GM19238 (cell line): ENCODE results near the gene KIF21A.
"Not testable (repeated sequence)": the region's sequence is repeated elsewhere in the genome, so short reads cannot be mapped to it uniquely, and the experiment has no call there.

Experiments used
- DNase-seq: peaks from one replicate; pipeline ENCODE4 v3.0.0; 2011; ENCODE audit warnings: low spot score; ENCODE audit not compliant: insufficient read length

Gene KIF21A

GRCh38 chr12:39343665-39344064 lies 99.3 kb downstream of the KIF21A start:
- DNase-seq = no peak

- DNase-seq = no peak
Measured at GRCh38 chr12:39341761-39342160, 101.2 kb downstream of the KIF21A start.

- no peak for DNase-seq
Measured at GRCh38 chr12:39341179-39341578, 101.7 kb downstream of the KIF21A start.

- no peak for DNase-seq
Measured at GRCh38 chr12:39332661-39333175, 110.2 kb downstream of the KIF21A start.

GRCh38 chr12:39331539-39332261 lies 111.2 kb downstream of the KIF21A start:
- DNase-seq = no peak

- no peak for DNase-seq
Measured at GRCh38 chr12:39329876-39330275, 113.0 kb downstream of the KIF21A start.

- DNase-seq = no peak
Measured at GRCh38 chr12:39329018-39329417, 113.9 kb downstream of the KIF21A start.

GRCh38 chr12:39327965-39328364 lies 115.0 kb downstream of the KIF21A start:
- DNase-seq = no peak

GRCh38 chr12:39327510-39327909 lies 115.4 kb downstream of the KIF21A start:
- DNase-seq = no peak

GRCh38 chr12:39319180-39319579 lies 123.7 kb downstream of the KIF21A start:
- no peak for DNase-seq

GRCh38 chr12:39314547-39314946 lies 128.4 kb downstream of the KIF21A start:
- no peak for DNase-seq

GRCh38 chr12:39309516-39309915 lies 133.4 kb downstream of the KIF21A start:
- DNase-seq = no peak

GRCh38 chr12:39301422-39301821 lies 141.5 kb downstream of the KIF21A start:
- no peak for DNase-seq

GRCh38 chr12:39300799-39301198 lies 142.1 kb downstream of the KIF21A start:
- DNase-seq = no peak

- no peak for DNase-seq
Measured at GRCh38 chr12:39297891-39298290, 145.0 kb downstream of the KIF21A start.

- DNase-seq = no peak
Measured at GRCh38 chr12:39296496-39296895, 146.4 kb downstream of the KIF21A start.

- not testable (repeated sequence) for DNase-seq
Measured at GRCh38 chr12:39295593-39295992, 147.3 kb downstream of the KIF21A start.

- no peak for DNase-seq
Measured at GRCh38 chr12:39294715-39295114, 148.2 kb downstream of the KIF21A start.

GRCh38 chr12:39292125-39292630 lies 150.7 kb downstream of the KIF21A start:
- DNase-seq = no peak

- no peak for DNase-seq
Measured at GRCh38 chr12:39287817-39288216, 155.1 kb downstream of the KIF21A start.

GRCh38 chr12:39287409-39287808 lies 155.5 kb downstream of the KIF21A start:
- no peak for DNase-seq

- DNase-seq = no peak
Measured at GRCh38 chr12:39278426-39278825, 164.5 kb downstream of the KIF21A start.

- DNase-seq = no peak
Measured at GRCh38 chr12:39277416-39277815, 165.5 kb downstream of the KIF21A start.
